A375 (cell line): ENCODE results near the gene GXYLT2. TPM values are rescaled to one million over a fixed set of nuclear protein-coding genes. Genes with fewer than 3 reads are reported as not detected.

ENCODE experiments used
- small RNA-seq: library from RNA; depleted of rRNA; stranded (forward); fragments of <200 nt; gene quantifications from one replicate; pipeline ENCODE3, GENCODE V24; 2014
- total RNA-seq: library from RNA; depleted of rRNA; stranded (reverse); fragments of >200 nt; shearing (Covaris generic); gene quantifications from 2 replicates; pipeline ENCODE4 v1.2.3, GENCODE V29; 2014; rRNA removed

GXYLT2 gene, protein sequence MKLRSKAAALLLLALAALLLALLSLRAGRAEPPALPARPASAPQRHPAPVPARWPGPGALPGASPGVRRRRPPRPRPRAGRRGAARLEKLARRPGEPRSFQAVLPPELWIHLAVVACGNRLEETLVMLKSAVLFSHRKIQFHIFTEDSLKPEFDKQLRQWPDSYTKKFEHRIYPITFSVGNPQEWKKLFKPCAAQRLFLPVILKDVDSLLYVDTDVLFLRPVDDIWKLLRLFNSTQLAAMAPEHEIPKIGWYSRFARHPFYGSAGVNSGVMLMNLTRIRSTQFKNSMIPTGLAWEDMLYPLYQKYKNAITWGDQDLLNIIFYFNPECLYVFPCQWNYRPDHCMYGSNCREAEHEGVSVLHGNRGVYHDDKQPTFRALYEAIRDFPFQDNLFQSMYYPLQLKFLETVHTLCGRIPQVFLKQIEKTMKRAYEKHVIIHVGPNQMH
- 14.3 and 21.3 TPM in 2 replicates for total RNA-seq

DNA sequence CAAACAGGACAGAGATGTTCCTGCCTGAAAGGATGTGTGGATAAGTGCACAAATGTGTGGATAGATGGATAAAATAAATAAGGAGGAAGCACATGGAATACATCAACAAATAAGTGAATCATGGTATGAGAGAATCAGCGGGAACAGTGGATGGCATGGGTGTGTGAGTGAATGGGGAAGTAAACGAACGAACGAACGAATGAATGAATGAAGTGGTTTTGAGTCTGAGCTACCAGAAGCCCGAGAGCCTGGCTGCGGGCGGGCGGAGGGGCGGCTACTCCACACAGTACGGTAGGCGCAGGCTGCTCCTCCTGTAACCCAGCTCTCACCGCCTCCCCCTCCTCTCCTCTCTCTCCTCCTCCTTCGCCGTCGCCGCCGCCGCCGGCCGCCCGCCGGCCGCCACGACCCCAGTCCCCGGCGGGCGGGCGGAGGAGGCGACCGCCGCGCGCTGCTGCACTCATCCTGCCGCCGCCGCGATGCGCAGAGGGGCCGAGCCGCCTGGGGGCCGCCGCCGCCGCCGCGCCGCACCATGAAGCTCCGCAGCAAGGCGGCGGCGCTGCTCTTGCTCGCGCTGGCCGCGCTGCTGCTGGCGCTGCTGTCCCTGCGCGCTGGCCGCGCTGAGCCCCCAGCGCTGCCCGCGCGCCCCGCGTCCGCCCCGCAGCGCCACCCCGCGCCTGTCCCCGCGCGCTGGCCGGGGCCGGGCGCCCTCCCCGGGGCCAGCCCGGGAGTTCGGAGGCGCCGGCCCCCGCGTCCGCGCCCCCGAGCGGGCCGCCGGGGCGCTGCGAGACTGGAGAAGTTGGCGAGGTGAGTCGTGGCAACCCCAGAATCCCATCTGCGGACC, at the start of gene GXYLT2:
TSS of gene GXYLT2 (plus strand) at position 342 of the 841 bp plus-strand sequence. CDS start at position 530, 188 bp downstream.

DNA sequence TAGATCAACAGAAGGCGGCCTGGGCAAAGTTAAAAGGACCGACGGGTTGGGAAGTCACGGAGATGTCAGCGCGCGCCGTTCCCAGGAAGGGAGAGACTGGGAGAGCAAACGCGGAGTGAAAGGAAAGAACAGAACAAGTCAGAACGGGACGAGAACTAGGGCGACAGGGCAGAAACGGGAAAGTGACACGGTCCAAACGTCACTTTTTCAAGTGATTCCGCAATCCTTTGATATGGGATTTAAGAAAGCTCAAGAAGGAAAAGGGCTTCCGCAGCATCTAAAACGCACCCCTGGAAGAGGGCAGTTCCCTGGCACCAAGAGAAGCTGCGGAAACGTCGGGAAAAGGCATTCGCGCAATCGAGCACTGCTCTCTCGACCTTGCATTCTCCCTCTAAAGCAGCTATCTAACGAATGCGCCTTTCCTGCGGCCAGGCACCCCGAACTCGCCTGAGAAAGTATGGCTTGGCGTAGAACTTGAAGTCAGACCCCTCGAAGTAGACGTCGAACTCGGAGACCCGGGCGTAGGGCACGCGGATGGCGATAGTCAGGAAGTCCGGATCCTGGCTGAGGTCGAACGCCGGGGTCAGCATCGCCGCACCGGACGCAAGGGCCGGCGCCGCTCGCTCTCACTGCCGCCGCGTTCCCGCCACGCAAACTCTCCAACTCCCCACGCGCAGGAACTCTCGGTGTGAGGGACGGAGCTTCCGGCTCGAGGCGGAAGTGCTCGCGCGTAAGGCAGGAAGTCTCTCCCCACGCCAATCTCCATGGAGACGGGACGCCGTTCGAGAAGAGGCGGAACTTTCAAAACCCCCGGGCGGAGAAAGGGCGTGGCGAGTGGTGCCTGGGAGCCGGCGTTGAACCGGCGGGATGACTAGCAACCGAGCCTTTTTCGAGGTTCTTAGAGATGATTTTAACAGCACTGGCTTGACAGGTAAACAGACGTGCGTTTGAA, 39.8 kb upstream of the GXYLT2 start, which contains the start of gene SHQ1:
TSS of gene SHQ1 (minus strand) at position 695 of the 952 bp plus-strand sequence. CDS start at position 590, 105 bp downstream.

DNA sequence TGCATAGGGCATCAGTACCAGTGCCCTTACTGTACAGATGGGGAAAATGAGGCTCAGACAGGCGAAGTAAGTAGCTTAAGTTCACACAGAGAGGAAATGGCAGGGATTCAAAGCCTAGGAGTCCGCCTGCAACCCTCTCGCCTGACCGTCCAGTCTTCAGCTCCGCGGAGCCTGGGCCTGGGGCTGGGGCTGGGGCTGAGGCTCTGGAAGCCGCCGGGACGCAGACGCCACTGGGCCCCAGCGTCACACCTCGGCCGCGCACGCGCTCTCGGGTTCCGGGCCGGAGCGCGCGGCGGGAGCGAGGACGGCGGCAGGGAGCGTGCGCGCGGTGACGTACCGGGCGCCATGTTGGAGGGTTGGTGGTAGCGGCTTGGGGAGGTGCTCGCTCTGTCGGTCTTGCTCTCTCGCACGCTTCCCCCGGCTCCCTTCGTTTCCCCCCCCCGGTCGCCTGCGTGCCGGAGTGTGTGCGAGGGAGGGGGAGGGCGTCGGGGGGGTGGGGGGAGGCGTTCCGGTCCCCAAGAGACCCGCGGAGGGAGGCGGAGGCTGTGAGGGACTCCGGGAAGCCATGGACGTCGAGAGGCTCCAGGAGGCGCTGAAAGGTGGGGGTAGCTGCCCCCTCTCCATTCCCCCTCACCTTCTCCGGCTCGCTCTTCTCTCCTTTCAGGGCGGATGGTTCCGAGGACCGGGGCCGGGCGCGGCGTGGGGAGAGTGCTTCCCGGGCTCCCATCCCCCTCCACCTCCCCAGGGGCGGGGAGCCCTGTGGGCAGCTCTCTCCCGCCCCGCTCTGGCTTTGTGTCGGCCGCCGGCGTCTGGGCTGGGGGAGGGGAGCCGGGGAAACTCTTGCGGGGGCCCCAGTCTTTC, 108.9 kb downstream of the GXYLT2 start, which contains the start of gene PPP4R2:
TSS of gene PPP4R2 (plus strand) at position 339 of the 861 bp plus-strand sequence. CDS start at position 566, 227 bp downstream.

Small RNAs within 50 kb of the gene (small RNA-seq; reads per million reads assigned to genes)
- not detected for gene RF00017

Other genes starting within 250 kb of the GXYLT2 start
- 17.6 and 18.7 TPM in 2 replicates for gene SHQ1, start 39.6 kb upstream of the GXYLT2 start, total RNA-seq
- gene PPP4R2, start 108.8 kb downstream of the GXYLT2 start, total RNA-seq: 49.1 and 60.0 TPM in 2 replicates
- gene EBLN2, start 173.6 kb downstream of the GXYLT2 start, total RNA-seq: 6.1 and 6.5 TPM in 2 replicates